T-helper 1 cell (primary cell): Measurements from ENCODE around the gene CLIC5.
"Not testable (repeated sequence)": the region's sequence is repeated elsewhere in the genome, so short reads cannot be mapped to it uniquely, and the experiment has no call there.

Experiments
- DNase-seq, 5 donors: peaks; one replicate each; pipeline ENCODE4 v3.0.0-alpha.2; 2012 to 2020

The CLIC5 gene

DNA sequence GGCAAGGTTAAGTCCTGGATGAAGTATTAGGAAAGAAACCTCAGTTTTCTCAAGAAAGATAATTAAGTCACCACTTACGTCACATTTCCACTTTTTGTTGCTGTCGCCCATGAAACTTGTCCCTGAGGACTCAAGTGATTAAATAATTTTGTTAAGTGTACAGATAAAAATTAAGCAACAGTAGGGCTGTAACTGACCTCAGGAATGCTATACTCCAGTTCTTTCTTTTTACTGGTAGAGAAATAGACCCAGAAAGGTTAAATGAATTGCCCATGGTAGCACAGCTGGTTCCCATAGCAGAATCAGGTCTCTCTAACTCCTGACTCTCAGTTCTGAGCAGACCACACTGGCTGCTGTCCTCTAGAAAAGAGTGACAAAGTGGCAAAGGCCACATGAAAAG lies 54.5 kb downstream of the CLIC5 start:
- DNase-seq = no peak

DNA sequence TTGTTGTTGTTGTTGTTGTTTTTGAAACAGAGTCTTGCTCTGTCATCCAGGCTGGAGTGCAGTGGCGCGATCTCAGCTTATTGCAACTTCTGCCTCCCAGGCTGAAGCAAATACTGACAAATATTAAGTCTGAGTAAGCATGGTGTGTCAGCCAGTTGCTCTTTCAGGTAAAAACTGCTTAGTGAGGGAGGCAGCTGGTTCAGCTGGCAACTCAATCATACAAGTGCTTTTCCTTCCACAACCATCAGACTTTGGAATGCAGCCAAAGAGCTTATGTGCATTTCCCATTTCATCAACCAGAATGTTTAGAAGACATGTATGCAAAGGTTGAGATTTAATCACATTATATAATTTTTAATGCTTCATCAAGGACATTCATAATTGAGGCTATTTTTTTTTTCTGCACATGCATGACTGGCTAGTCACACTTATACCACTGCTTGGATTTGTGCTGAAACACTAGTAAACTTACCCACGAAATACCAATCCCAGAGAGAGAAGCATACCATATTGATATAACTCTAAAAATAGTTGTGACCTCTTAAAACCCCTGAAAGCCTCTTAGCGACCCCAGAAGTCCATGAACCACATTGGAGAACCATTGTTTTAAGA lies 56.0 kb downstream of the CLIC5 start:
- DNase-seq = no peak

DNA sequence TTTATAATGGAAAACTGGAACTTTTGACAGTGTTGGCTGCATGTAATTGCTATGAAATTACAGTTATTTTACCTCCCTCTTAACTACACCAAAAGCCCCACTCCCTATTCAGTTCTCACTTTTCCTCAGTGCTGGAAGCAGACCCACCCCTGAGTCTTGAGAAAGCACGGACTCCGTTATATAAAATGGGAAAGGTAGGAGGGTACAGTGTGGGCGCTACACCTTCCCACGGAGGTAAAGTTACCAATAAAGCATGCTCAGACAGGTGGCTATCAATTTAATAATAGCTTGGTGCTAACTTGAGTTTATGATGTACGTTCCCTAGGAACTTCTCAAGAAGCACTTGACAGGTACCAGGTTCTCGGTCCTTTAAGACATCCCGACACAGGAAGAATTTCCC lies 59.0 kb downstream of the CLIC5 start:
- no peak for DNase-seq

DNA sequence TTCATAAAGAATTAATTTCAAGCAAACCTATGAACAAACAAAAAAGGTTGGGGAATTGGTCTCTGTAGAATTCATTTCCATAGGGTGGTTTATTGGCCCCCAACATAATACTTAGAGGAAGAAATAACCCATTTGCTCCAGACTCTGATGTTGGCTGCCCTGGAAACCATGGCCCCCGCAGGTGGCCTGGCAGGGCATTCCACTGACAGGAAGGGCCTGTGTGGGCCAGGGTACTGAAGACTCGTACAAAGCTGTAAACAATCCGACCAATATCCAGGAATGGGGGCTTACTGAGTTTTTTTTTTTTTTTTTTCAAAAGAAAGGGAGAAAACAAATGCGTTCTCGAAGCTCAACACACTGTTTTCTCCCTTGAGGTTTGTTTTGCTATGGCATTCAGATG lies 59.5 kb downstream of the CLIC5 start:
- DNase-seq = no peak

DNA sequence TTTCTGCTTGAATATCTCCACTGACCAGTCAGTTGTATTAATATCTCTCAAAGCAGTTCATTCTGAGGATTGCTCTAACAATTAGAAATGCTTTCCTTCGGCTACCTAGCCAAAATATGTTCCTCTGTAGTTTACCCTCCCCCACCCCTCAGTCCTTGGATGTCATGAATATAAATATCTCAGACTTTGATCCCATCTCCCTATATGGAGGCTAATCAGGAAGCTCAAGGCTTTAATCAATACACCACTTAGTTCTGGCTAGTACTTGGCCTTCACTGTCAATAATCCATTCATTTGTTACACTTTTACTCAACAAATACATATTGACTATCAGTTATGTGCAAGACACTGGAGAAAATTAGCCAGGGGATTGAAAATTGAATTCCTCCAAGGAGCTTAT lies 60.1 kb downstream of the CLIC5 start:
- no peak for DNase-seq

DNA sequence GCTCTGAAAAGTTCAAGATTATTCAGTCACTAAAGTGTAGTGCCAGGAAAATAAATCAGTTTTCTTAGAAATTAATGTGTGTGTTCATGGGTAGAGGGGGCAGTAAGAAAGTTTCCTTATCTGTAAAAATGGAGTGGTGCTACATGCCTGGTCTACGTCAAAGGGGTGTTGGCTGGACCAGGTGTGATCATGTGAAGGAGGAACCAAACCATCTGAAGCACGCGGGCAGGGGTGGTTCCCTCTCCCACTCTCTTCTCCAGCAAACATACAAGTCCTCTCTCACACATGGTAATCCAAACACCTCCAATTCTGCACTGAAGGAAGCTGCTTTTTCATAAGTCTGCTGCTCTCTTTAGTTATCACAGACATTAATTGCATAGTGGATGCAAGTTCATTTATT lies 63.1 kb downstream of the CLIC5 start:
- DNase-seq = no peak

DNA sequence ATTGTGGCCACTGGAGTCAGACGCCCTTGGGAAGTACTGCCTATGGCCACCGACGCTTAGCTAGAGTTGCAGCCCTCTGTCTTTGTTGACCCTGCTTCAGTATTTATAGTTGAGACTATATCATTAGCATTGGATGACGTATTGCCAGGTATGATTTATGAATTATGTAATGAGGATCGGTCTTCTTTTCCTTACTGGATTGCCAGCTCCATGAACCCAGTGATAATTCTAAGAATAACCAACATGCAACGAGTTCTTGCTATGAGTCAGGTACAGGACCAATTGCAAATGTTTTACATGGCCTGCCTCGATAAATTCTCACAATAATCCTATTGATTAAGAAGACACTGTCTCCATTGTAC lies 63.5 kb downstream of the CLIC5 start:
- DNase-seq = no peak

DNA sequence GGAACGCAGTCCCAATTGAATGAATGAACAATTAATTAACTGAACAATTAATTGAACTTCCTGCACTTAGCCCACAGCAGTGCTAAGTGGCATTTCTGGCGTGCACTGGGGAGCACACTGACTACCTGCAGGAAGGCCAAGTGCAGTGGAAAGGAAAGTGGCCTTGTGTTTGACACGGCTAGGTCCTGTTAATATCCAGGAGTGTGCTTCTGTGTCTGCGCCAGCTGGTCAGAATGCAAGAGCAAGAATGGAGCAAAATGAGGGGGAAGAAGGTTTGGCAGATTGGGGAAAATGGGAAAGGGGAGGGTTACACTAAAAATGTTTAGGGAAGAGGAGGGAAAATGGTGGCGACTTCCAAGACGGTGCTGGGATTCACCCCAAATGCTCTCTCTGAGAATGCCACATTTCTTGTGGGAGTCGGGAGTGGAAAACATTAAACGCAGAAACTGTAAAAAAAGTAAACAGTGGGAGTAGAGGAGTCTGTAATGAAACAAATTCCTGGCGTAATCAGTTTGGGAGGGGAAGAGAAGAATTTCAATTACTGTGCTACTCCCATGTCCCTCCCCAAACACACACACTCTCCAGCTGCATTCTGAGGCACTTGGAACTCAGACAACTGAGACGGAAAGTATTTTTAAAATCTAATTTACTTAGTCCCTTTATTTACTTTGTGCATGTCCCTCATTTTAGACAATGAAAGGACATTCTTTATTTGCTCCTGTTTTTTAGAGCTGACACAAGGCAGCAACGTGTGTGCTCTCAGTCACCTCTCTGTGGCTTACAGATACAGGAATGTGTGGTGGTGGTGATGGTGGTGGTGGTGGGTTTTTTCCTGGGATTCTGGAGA lies 64.1 kb downstream of the CLIC5 start:
- no peak for DNase-seq

DNA sequence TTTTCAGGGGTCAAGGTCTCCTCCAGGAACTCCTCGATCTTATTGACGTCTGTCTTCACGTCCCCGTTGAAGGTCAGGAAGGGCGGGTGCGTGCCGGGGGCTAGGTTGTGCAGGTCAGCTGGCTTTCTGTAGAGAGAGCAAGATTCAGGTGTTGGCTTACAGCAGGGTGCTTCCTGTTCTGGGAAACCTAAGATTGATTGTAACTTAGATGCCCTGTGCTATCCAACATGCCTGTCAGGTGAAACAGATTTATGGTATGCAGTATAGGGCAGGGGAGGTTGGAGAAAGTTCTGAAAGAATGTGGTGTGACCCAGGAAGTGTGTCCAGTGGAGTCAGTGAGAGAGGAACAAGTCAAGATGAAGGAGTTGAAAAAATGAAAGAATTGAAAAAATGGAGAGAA lies 66.4 kb downstream of the CLIC5 start:
- DNase-seq = no peak

DNA sequence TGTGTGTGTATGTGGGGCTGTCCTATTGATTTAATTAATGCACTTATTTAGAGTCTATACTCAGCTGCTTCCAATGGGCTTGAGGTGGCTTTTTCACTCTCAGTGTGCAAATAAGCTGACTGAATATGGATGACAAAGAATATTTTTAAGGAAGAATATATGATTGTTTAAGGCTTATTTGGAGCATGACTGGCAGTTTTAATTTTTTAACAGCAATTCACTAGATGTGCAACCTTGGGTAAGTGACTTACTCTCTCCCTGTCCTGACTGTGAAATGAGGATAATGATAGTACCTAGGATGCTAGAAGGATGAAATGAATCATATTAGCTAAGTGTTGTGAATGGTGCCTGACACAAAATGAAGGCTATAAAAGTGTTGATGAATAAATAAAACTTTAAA lies 67.9 kb downstream of the CLIC5 start:
- DNase-seq = no peak

DNA sequence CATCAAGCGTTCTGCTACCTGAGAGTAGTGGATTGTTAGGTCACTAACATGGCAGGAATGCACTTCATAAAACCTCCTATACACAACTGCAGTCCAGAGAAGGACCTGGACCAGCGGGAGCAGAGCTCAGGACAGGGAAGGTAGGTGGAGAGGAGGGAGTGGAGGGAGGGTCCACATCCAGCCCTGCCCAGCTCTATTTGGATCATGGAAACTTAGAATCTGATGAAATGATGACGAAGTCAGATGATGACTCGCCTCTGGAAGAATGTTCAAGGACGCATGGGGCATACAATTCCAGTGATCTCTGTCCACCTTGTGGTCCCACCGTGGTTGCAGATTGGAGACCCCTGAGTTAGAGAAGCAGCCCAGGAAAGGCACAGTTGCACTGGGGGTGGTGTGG lies 68.8 kb downstream of the CLIC5 start:
- DNase-seq = no peak

DNA sequence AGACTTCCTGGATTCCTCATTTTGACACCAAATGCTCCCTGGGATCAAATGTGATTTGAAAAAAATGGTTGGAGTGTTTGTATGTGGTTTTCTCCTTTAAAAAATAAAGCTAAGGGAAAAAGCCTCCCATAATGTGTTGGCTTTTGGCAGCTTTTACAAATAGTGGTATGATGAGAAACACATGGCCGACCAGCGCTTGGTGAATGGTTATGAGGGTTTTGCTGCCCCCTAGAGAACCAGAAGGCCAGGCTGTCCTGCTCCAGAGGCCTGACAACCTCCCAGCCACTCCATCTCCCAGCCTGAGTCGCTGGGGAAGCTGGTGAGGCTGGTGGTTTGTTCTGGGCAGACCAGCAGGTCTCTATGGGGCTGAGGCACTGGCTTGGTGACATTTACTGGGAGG lies 69.3 kb downstream of the CLIC5 start:
- no peak for DNase-seq

DNA sequence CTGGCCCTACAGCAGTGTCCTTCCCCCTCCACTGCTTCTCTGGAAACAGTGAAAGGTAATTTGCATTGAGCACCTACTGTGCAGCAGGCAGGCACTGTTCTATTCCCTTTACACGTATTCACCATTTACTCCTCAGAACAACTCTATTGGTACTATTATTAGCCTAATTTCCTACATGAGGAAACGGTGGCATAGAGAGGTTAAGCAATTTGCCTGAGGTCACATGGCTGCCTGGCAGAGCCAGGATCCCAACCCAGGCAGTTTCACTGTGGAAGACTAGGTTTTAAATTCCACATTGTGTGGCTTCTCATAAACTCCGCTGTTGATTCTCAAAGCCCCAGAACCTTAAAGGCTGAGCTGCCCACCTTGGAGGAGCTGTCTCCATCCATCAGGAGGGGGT lies 72.7 kb downstream of the CLIC5 start:
- no peak for DNase-seq

DNA sequence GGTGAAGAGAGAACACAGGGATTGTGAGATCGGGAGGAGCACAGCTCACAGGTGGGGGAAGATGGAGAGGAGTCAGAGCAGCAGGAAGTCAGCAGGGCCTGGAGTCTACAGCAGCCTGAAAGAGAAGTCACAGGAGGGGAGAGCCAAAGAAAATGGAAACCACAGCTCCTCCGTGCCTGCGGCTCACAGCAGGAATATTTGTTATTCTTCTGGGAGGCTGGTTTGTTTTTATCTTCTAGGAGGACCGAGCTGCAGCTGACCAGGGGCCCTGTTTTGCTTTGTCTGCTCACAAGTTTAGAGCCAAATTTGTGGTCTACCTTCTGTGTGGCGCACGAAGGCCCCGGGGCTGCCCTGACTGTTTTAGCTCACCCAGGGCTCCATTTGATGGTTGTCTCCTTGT lies 81.8 kb downstream of the CLIC5 start:
- DNase-seq = no peak

DNA sequence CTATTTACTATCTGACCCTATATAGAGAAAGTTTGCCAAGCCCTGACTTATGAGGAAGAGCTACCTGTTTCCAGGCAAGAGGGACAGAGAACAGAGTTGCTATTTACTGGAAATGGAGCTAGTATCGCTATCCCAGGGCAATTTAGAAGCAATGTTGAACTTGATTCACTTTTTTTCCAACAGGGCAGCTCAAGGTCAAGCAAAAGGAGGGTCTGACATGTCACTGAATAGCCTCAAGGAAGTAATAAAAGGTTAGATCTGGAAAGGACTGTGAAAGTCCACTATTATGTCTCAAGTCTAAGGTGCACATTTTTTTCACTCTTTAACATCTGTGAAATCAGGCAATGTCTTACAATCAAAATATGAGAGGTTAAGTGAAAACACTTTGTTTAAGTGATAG lies 84.4 kb downstream of the CLIC5 start:
- no peak for DNase-seq

DNA sequence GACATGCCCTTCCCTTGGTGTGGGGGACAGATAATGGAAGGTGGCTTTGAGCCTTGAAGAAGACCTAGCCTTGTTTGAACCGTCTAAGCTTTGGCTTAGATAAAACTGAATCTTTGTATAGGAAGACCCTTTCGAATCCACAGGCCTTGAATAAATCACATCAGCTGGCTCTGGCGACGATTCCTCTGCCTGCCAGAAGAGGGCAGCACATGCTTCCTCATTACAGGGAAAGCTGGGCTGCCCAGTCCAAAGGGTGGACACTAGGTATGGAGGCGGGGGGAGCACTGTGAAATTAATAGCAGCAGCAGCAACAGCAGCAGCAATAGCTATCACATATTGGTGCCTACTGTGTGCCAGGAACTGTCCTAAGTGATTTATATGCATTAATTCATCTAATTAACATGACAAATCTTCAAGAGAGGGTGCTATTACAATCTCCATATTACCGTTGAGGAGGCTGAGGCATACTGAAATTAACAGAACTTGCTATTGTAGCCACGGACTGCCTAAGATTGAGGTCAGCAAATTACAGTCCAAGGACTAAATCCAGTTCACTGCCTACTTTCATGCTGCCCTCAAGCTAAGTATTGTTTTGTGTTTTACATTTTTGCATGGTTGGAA lies 85.1 kb downstream of the CLIC5 start:
- peak; percentile 12 to 48 (median 32) for DNase-seq

DNA sequence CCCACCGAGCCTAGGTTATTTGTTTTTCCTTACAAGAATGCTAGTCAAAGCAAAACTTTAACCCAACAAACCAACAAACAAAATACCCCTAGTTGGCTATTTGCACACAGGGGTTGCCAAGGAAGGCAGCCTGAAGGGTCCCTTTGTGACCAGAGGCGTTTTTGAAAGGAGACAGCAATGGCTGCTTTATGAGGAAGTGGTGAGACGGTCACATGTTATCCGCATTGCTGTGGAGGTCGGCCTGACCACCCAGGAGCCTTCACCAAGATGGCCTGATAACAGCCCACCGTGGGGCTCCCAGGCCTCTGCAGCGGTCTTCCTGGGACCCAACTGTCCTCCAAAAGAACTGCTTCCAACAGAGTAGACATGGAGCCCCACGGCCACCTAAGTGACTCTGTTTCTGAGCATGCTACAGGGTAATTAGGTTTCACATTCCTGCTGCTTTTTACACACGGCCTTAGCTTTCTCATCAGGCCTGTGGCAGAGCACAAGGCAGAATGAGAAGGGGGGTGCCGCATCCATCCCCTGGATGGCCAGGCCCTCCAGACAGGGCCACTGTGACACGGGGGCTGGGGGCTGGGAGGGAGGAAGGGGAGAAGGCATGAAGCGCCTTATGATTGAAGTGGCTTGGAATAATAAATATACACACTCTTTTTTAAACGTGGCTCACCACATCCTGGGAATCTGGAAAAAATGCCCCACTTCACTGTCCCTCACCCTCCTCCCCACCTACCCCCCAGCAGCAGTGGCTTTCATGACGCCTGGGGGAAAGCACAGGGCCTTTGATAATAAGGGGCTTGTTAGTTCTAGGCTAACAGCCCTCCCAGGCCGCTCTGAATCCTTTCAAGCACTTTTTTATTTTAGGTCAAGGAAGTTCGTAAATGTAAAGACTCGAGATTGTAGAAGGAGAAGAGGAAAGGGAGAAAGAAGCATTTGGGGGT lies 86.0 kb downstream of the CLIC5 start:
- no peak for DNase-seq

DNA sequence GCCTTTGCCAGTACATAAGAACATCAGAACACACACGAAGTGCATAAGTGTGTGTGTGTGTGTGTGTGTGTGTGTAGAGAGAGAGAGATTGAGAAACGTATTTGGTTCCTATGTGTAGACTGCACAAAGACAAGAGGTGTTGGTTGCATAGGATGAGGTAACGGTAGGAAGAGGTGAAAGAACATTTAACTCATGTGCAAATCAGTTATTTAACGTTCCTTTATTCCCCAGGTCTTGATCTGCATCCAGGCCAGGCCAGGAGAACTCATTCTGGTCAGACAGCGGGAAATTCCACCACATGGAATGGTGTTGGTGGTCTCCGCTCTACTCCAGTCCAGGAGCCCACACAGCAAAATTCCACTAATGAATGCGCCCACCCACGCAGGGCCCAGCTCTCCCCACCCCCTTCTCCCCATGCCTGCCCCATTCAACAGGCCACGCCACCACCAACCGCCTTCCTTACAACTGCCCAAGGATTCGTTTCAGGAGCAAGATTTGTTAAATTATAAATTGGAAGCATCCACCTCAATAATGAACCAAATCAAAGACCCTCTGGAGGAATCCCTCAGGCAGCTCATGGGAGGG lies 86.8 kb downstream of the CLIC5 start:
- DNase-seq = no peak

DNA sequence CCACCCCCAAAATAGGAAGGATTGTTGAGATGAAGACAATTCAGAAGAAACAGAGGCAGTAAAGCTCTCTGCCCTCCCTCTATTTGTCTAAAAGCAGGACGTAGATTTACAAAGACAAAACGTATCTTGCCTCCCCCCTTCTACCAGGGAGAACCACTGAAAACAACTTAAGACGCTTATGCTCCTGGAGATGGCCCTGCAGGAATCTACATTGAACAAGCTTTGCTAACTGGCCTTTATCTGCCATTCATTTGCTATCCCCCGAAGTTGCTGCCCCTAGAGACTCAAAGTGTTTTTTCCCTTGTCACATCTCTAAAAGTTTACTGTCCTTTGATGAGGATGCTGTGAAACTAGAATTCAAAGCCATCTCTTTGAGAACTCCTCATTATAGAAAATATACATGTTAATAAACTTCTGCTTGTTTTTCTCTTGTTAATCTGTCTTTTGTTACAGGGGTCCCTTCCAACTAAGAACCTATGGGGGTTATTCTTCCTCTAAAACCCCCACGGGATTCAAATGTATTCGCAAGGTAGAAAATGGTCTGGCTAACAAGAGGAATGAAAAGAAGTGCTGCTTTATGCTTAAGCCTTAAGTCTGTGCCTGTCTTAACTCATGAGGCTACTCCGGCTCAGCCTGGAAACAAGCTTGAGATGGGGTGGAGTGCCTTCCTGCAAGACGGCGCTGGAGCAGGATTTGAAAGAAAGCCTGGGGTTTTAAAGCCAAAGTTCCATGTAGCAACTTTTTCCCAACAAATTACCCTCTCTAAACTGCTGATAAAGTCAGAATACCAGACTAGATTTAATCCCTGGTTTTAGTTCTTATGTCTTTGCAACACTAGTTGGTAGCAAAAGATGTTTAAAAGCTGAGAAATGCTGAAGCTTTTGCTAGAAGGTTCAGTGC lies 88.0 kb downstream of the CLIC5 start:
- DNase-seq = no peak

DNA sequence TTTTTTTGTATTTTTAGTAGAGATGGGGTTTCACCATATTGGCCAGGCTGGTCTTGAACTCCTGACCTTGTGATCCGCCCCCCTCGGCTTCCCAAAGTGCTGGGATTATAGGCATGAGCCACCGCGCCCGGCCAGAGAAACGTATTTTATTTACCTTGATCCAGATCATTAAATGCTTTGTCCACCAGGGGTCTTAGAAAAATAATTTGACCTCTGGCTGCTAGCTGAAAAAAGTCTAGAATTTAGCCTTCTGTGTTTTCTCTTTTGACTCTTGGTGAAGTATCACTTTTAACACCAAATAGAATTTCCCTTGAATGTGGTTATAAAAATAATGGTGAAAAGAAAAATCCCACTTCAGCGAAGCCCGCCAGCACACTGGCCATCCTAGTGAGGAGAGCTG lies 89.2 kb downstream of the CLIC5 start:
- DNase-seq = not testable (repeated sequence)

DNA sequence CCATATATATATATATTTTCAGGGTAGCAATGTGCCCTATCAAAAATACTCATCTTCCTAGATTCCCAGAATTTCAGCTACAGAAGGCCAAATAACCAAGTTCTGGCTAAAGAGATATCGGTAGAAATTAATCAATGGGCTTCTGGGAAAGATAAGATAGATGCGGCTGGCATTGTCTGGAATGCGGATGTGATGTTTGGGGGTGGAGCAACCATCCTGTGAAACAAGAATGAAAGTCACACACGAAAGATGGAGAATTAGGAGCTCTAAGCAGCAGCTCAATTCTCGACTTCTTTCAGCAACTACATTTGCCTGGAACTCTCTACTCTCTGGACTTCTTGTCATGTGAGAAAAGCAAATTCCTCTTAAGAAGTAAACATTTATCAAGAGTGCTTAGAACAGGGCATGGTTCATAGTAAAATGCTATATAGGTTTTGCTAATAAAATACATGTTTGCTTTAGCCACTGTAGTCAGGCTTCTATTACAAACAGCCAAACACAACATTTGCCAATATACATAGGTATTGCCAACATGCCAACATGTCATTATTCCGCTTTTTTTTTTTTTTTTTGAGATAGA lies 90.8 kb downstream of the CLIC5 start:
- no peak for DNase-seq
